HG02623 (cell line): ENCODE results near the gene ZNF57.
"Not testable (repeated sequence)": the region's sequence is repeated elsewhere in the genome, so short reads cannot be mapped to it uniquely, and the experiment has no call there.

Source experiments
- ATAC-seq: cut with Tn5 transposase; IDR thresholded peaks from one replicate; pipeline ENCODE4 v1.9.1; 2021; ENCODE audit warnings: moderate library complexity; ENCODE audit not compliant: unreplicated experiment

ZNF57 gene

GRCh38 chr19:2900296-2901252 is at the start of gene ZNF57:
Gene ZNF57 (plus strand): TSS chr19:2900928. CDS start chr19:2901046, 118 bp downstream.
- ATAC-seq: peak; percentile 93

- no peak for ATAC-seq
Observed at GRCh38 chr19:2852598-2852997, 48.1 kb upstream of the ZNF57 start.

- no peak for ATAC-seq
Observed at GRCh38 chr19:2853015-2853606, 47.6 kb upstream of the ZNF57 start.

- no peak for ATAC-seq
Observed at GRCh38 chr19:2854849-2855248, 45.9 kb upstream of the ZNF57 start.

DNA sequence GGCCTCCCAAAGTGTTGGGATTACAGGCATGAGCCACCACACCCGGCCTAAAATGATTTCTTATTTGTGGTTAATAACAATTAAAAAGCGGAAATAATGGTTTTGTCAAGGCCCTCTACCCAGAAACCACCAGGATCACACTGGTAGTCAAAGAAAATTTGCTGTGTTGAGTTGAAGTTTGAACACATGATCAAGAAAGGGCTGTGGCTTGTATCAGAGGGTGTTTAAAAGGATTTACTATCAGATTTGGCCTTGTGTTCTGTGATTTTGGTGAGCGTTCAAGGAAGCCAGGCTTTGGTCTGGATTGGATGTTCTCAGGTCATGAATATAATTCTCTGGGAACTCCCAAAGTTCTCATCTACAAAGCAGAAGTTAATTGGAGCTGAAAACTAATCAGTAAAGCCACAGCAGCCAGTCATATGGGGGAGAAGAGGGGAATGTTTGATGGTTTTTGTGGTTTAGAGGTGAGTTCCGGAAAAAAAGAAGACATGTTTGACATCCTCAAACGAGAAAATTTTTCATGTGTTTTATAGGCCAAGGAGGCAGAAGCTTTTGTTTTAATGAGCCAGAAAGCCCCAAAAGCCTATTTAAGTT is 44.2 kb upstream of the ZNF57 start:
- no peak for ATAC-seq

DNA sequence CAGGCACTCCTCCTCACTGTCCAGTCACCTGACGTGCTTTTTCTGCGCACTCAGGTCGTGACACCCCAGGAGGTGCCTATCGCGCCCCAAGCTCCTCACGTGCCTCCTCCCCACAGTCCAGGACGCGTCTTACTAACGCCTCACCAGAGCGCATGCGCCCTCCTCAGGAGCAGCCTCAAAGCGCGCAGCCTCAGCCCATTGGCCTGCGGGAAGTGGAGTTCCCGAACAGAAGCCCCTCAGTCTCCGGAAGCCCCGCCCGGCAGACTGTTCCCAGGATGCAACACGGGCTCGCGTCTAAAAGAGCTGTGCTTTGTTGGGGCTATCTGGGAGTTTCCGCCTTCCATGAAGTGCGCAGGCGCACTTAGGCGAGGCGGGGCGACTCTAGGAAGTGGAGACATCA is 41.9 kb upstream of the ZNF57 start:
- no peak for ATAC-seq

DNA sequence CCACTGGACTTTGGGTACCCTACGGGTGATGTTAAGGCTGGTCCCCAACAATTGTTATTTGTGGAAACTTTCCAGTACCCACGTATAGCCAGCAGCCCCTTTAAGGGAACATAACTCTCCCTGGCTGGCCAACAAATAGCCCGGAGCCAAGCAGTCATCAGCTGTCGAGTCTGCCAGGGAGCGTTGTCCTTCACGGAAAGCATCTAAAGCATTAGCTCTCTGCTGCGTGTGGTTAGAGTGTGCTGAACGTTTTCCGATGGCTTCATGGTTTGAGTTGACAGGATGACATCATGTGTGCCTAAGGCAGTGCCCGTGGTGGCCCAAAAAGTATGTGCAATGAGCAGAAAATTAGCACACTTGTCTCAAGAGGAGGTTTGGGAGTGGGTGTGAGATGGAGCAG is 36.9 kb upstream of the ZNF57 start:
- no peak for ATAC-seq

- ATAC-seq: no peak
Observed at GRCh38 chr19:2865334-2866100, 35.2 kb upstream of the ZNF57 start.

DNA sequence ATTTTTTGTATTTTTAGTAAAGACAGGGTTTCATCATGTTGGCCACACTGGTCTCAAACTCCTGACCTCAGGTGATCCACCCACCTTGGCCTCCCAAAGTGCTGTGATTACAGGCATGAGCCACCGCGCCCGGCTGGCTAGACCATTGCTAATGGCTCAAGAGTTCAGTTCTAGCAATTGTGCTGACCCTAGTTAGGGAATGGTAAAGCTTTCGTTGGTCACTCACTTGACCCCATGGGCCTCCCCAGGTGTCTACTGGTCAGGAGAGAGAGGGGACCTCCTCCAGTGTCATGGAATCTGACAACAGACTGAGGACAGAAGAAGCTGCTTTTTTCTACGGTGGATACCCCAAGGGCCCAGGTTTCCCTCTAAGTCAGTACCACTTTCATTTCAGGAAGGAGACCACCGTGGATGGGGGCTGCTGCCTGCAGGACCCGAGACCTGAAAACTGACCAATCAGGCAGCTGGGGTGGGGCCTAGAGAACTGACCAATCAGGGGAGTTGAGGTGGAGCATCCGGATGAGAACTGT is 34.2 kb upstream of the ZNF57 start:
- no peak for ATAC-seq

- ATAC-seq: no peak
Observed at GRCh38 chr19:2867025-2867991, 33.4 kb upstream of the ZNF57 start, which contains the start of gene ZNF556. Gene ZNF556 (plus strand): TSS chr19:2867335. CDS start chr19:2867422, 87 bp downstream.

- no peak for ATAC-seq
Observed at GRCh38 chr19:2869618-2870017, 31.1 kb upstream of the ZNF57 start.

DNA sequence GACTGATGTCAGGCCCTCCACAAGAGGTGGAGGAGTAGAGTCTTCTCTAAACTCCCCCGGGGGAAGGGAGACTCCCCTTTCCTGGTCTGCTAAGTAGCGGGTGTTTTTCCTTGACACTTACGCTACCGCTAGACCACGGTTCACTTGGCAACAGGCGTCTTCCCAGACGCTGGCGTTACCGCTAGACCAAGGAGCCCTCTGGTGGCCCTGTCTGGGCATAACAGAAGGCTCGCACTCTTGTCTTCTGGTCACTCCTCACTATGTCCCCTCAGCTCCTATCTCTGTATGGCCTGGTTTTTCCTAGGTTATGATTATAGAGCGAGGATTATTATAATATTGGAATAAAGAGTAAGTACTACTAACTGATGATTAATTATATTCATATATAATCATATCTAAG is 28.6 kb upstream of the ZNF57 start:
- ATAC-seq: not testable (repeated sequence)

- no peak for ATAC-seq
Observed at GRCh38 chr19:2877398-2878331, 23.1 kb upstream of the ZNF57 start.

DNA sequence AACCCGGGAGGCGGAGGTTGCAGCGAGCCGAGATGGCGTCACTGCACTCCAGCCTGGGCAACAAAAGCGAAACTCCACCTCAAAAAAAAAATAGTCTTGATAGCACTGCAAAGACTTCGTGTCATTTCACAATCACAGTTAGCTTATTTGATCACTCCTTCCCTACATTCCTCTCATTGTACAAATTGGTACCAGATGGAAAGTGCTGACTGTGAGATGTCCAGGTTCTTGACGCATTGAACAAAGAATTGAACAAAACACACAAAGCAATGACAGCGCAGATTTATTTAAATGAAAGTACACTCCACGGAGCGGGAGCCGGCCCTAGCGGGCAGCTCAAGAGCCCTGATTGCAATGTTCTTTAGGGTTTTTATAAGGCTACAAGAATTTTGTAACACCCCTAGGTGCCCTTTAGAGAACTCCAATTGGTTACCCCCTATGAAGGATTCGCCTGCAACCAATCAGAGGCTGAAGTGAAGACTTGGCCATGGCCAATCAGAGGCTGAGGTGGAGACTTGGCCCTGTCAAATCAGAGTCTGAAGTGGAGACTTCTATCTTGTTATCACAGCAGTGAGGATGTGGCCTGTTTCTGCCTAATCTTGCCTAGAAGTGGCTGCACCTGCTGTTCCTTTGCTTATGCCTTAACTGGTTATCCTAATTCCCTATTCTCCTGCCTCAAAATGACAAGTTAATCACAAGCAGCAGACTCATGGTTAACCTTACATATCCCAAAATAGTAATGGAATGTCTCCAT is 16.9 kb upstream of the ZNF57 start:
- ATAC-seq: no peak

GRCh38 chr19:2885736-2886135 is 15.0 kb upstream of the ZNF57 start:
- no peak for ATAC-seq

DNA sequence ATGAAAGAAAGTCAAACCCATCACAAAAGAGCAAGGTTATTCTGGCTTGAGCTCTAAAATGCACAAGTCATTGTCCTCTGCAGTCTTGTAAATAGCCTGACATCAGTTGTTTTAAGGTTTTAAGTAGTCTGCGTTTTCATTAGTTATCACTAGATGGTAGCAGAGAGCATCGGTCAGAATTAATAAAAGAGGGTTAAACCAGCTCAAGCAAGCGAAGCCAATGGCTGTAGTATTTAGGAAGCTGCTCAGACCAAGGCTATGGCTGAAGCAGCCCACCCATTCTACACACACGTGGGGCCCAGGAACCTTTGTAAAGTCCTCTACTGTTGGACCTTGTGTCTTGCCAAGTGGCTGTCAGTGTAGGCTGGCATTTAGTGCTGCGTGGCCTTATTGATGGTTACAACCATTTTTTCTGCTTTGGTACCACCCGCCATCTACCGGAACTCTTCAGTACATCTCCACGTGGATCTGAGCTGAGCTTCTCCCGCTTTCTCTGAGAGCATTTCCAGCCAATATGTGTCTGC is 13.3 kb upstream of the ZNF57 start:
- ATAC-seq: no peak

DNA sequence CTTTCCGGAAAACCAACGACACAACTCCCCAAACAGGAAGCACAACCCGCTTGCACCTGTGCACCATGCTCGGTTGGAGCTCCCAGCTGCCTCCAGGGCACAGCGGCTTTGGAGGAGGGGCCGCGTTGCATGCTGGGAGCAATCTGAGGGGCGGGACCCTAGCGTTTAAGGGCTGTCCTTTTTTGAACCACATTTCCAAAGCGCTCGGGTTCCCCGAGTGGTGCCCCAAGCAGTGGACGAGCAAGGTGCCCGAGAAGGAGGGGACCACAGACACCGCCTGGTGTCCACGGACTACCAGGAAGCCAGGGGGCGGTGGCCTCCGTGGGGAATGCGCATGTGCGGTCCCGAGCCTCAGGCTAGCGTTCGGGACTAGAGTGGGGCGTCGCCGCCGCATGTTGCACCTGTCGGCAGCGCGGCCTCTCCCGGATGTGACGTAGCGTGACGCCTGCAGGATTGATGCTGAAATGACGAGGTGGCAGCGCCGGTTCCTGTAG is 11.9 kb upstream of the ZNF57 start:
- ATAC-seq: no peak
